ENCODE results near the gene RNLS.

RNLS gene

GRCh38 chr10:88246675-88247074 is 336.4 kb downstream of the RNLS start:
- no peaks in the 10 kb centered on the region for H3K9me3 ChIP-seq (ENCODE audit: low read length)
- H3K9me2 ChIP-seq (ENCODE audit: low read depth, low read length) = no peaks in the 10 kb centered on the region
- H3K27me3 ChIP-seq (ENCODE audit: insufficient read depth, low read length) = no peaks in the 10 kb centered on the region
- no peaks in the 10 kb centered on the region for H3K4me1 ChIP-seq (ENCODE audit: insufficient read depth, low read length, severe bottlenecking)
- H4K20me1 ChIP-seq (ENCODE audit: insufficient read depth, low read length) = no peaks in the 10 kb centered on the region
- H3K4me3 ChIP-seq (ENCODE audit: low read depth, low read length, poor library complexity, severe bottlenecking) = no peak overlapping the region
- no peaks in the 10 kb centered on the region for H3F3A ChIP-seq (ENCODE audit: insufficient read depth, low read length)
- no peak overlapping the region for H3K27ac ChIP-seq (ENCODE audit: low read depth, low read length, poor library complexity, severe bottlenecking)
- TF ChIP-seq EZH2 (IDR thresholded peaks at IDR 0.05; ENCODE audit: borderline replicate concordance, low read length) (no peak), CTCF (IDR thresholded peaks at IDR 0.05; ENCODE audit: low read length) (no peak)
- no peaks in the 10 kb centered on the region for H3K79me2 ChIP-seq (ENCODE audit: insufficient read depth, low read length)
- peaks cover 28% of the 10 kb centered on the region for H3K36me3 ChIP-seq (ENCODE audit: insufficient read depth, low read length)
- H2AFZ ChIP-seq (ENCODE audit: low read length) = no peak overlapping the region
- no peak overlapping the region for H3K9ac ChIP-seq (ENCODE audit: low read length)
- no peak overlapping the region for H3K4me2 ChIP-seq (ENCODE audit: low read length)

- Histone ChIP-seq H3K4me3 (ENCODE audit: low read depth, low read length, poor library complexity, severe bottlenecking) (no peak overlapping the region), H3F3A (ENCODE audit: insufficient read depth, low read length) (no peaks in the 10 kb centered on the region), H3K4me2 (ENCODE audit: low read length) (no peak overlapping the region), H3K4me1 (ENCODE audit: insufficient read depth, low read length, severe bottlenecking) (no peaks in the 10 kb centered on the region), H2AFZ (ENCODE audit: low read length) (no peak overlapping the region), H3K27me3 (ENCODE audit: insufficient read depth, low read length) (no peaks in the 10 kb centered on the region), H3K9me3 (ENCODE audit: low read length) (no peaks in the 10 kb centered on the region), H4K20me1 (ENCODE audit: insufficient read depth, low read length) (no peaks in the 10 kb centered on the region), H3K27ac (ENCODE audit: low read depth, low read length, poor library complexity, severe bottlenecking) (no peak overlapping the region), H3K36me3 (ENCODE audit: insufficient read depth, low read length) (peaks cover 28% of the 10 kb centered on the region), H3K9me2 (ENCODE audit: low read depth, low read length) (no peaks in the 10 kb centered on the region), H3K79me2 (ENCODE audit: insufficient read depth, low read length) (no peaks in the 10 kb centered on the region), H3K9ac (ENCODE audit: low read length) (no peak overlapping the region)
- no peak for TF ChIP-seq CTCF (IDR thresholded peaks at IDR 0.05; ENCODE audit: low read length)
- TF ChIP-seq EZH2 (IDR thresholded peaks at IDR 0.05; ENCODE audit: borderline replicate concordance, low read length) = no peak
These were observed 337.1 kb downstream of the RNLS start for GRCh38 chr10:88245974-88246511.

- H3K36me3 ChIP-seq (ENCODE audit: insufficient read depth, low read length) = peaks cover 28% of the 10 kb centered on the region
- H4K20me1 ChIP-seq (ENCODE audit: insufficient read depth, low read length) = no peaks in the 10 kb centered on the region
- H3K9me3 ChIP-seq (ENCODE audit: low read length) = no peaks in the 10 kb centered on the region
- H2AFZ ChIP-seq (ENCODE audit: low read length) = no peak overlapping the region
- no peak overlapping the region for H3K4me2 ChIP-seq (ENCODE audit: low read length)
- TF ChIP-seq CTCF (IDR thresholded peaks at IDR 0.05; ENCODE audit: low read length) (no peak), EZH2 (IDR thresholded peaks at IDR 0.05; ENCODE audit: borderline replicate concordance, low read length) (no peak)
- H3K4me3 ChIP-seq (ENCODE audit: low read depth, low read length, poor library complexity, severe bottlenecking) = no peak overlapping the region
- H3K9me2 ChIP-seq (ENCODE audit: low read depth, low read length) = no peaks in the 10 kb centered on the region
- no peaks in the 10 kb centered on the region for H3K79me2 ChIP-seq (ENCODE audit: insufficient read depth, low read length)
- no peaks in the 10 kb centered on the region for H3K4me1 ChIP-seq (ENCODE audit: insufficient read depth, low read length, severe bottlenecking)
- no peaks in the 10 kb centered on the region for H3F3A ChIP-seq (ENCODE audit: insufficient read depth, low read length)
- no peaks in the 10 kb centered on the region for H3K27me3 ChIP-seq (ENCODE audit: insufficient read depth, low read length)
- H3K9ac ChIP-seq (ENCODE audit: low read length) = no peak overlapping the region
- H3K27ac ChIP-seq (ENCODE audit: low read depth, low read length, poor library complexity, severe bottlenecking) = no peak overlapping the region
These were observed 338.1 kb downstream of the RNLS start for GRCh38 chr10:88244781-88245625.

Measured in OCI-LY1 (cell line).